Cardiac fibroblast (primary cell): ENCODE results near the gene ATXN1.

Experiments used
- DNase-seq, 2 donors: peaks; one replicate each; pipeline versions ENCODE4 v3.0.0 to v3.0.0-alpha.2; 2010; ENCODE audit warnings: low read depth in 2 of 2
- H3K4me3 ChIP-seq, 2 donors: replicated peaks in 1 of 2; 1 replicate in 1 of 2; 2 replicates in 1 of 2; pipeline ENCODE4 v1.5.1; 2011; ENCODE audit warnings: low read depth in 2 of 2, low read length in 2 of 2, mild to moderate bottlenecking in 2 of 2, moderate library complexity in 1 of 2
- CTCF ChIP-seq: IDR thresholded peaks from one replicate; pipeline ENCODE4 v1.5.1; 2011; ENCODE audit warnings: low read depth, mild to moderate bottlenecking, low read length, inconsistent platforms

Gene ATXN1

GRCh38 chr6:16374461-16375200 lies 386.6 kb downstream of the ATXN1 start:
- DNase-seq = no peak
- no peak for TF ChIP-seq CTCF
- no peak overlapping the region for H3K4me3 ChIP-seq

DNA sequence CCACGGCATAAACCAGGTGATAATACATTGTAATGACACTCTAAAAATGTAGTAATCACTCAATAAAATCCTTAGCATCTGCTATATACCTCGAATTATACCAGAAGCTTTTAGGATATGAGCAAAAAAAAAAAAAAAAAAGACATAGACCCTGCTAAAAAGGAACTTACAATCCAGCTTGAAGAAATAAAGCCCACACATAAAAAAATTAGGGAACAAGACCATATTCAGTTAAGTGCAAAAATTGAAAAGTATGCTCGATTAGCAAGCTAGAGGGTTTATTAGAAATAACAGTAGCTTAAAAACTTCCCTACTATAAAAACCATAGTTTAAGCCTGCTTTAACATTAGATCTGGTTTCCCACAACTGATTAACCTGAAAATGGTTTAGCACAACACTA lies 387.2 kb downstream of the ATXN1 start:
- no peak for DNase-seq
- no peak for TF ChIP-seq CTCF
- H3K4me3 ChIP-seq = no peak overlapping the region

- TF ChIP-seq CTCF = no peak
- peak in 1 of 2 donors; percentile 26 for DNase-seq
- no peak overlapping the region for H3K4me3 ChIP-seq
Measured at GRCh38 chr6:16372029-16372776, 389.1 kb downstream of the ATXN1 start.

DNA sequence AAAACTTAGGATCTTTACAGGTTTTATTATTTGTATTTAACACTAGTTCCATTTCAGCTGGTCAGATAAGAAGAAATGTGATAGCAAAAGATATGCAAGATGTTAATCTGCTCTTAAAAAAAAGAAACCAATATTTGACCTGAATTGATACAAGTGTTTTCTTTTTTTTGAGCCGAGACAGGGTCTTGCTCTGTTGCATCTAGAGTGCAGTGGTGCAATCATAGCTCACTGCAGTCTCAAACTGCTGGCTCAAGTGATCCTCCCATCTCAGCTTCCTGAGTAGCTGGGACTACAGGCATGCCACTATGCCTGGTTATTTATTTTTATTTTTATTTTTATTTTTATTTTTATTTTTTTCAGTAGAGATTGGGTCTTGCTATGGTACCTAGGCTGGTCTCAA lies 389.9 kb downstream of the ATXN1 start:
- DNase-seq = no peak
- TF ChIP-seq CTCF = no peak
- H3K4me3 ChIP-seq = no peak overlapping the region

GRCh38 chr6:16370943-16371342 lies 390.3 kb downstream of the ATXN1 start:
- H3K4me3 ChIP-seq = no peak overlapping the region
- DNase-seq = no peak
- TF ChIP-seq CTCF = no peak

DNA sequence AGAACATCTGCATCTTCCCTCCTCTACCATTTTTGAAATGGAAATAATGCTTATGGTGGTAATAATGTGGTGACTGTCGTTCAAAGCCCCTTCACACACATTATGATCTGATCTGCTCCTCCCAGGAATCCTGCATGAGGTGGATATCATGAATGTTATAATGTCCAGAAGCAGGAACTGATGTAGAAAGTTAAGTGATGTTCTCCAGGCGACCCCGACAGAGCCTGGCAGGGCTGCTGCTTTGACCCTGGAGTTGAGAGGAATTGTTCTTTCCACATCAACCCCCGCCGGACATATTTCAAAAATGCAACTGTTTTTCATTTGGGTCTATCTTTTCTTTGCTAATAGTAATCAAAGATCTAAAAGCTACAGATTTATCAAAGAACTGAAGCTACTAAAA lies 391.3 kb downstream of the ATXN1 start:
- no peak overlapping the region for H3K4me3 ChIP-seq
- no peak for TF ChIP-seq CTCF
- no peak for DNase-seq
